Heart left ventricle (tissue), 16 donors: ENCODE results near the gene GRM8. TPM values are rescaled to one million over a fixed set of nuclear protein-coding genes. Genes with fewer than 3 reads are reported as not detected.
"Not testable (repeated sequence)": the region's sequence is repeated elsewhere in the genome, so short reads cannot be mapped to it uniquely, and the experiment has no call there.

Experiments
- ATAC-seq, 4 donors: fragments of 200-7000 bp; cut with Tn5 transposase; one replicate each; pipeline ENCODE4 v1.9.1; 2020 to 2022; ENCODE audit warnings: moderate library complexity in 4 of 4, mild to moderate bottlenecking in 3 of 4, moderate number of reproducible peaks in 1 of 4
- DNase-seq, 5 donors: peaks; one replicate each; pipeline ENCODE4 v3.0.0-alpha.2; 2020
- H3K27ac ChIP-seq, 12 donors: fragments of 200-600 bp; sonication (generic) in 4 of 12; one replicate each; pipeline versions ENCODE4 v1.5.0 to v1.8.0; 2016 to 2022; ENCODE audit warnings: mild to moderate bottlenecking in 2 of 12
- H3K27me3 ChIP-seq, 9 donors: fragments of 200-600 bp; sonication (generic) in 2 of 9; one replicate each; pipeline versions ENCODE4 v1.5.1 to v1.8.0; 2016 to 2022; ENCODE audit warnings: mild to moderate bottlenecking in 3 of 9
- H3K36me3 ChIP-seq, 9 donors: fragments of 200-600 bp; sonication (generic) in 2 of 9; one replicate each; pipeline versions ENCODE4 v1.5.0 to v1.8.0; 2018 to 2022; ENCODE audit warnings: mild to moderate bottlenecking in 2 of 9
- H3K4me1 ChIP-seq, 12 donors: fragments of 200-600 bp; sonication (generic) in 4 of 12; one replicate each; pipeline versions ENCODE4 v1.5.0 to v1.8.0; 2016 to 2022; ENCODE audit warnings: mild to moderate bottlenecking in 3 of 12
- H3K4me3 ChIP-seq, 12 donors: fragments of 200-600 bp; sonication (generic) in 4 of 12; one replicate each; pipeline versions ENCODE4 v1.5.0 to v1.8.0; 2017 to 2022; ENCODE audit warnings: mild to moderate bottlenecking in 9 of 12, moderate library complexity in 4 of 12
- H3K9me3 ChIP-seq, 12 donors: fragments of 200-600 bp; sonication (generic) in 4 of 12; one replicate each; pipeline versions ENCODE4 v1.5.0 to v1.8.0; 2016 to 2022; ENCODE audit warnings: mild to moderate bottlenecking in 1 of 12
- CTCF ChIP-seq, 12 donors: fragments of 200-600 bp; sonication (generic) in 4 of 12; IDR thresholded peaks; one replicate each; pipeline versions ENCODE4 v1.5.0 to v1.8.0; 2018 to 2022; ENCODE audit warnings: antibody characterized with exemption in 12 of 12, mild to moderate bottlenecking in 5 of 12
- POLR2A ChIP-seq, 2 donors: fragments of 450-650 bp; IDR thresholded peaks; one replicate each; pipeline ENCODE4 v1.6.1; 2017; ENCODE audit warnings: antibody characterized with exemption in 2 of 2, mild to moderate bottlenecking in 2 of 2, moderate library complexity in 2 of 2
- WGBS, 4 donors: extraction: QIAGEN DNeasy Blood & Tissue Kit in 2 of 4; methylation state at CpG; one replicate each; pipeline versions ENCODE4 v1.1.5 to v1.1.7; 2013 to 2018; 5-methylcytosine and 5-hydroxymethylcytosine counted together
- intact Hi-C, 10 donors: fragments of 100-400 bp; cut with DNase I; formaldehyde crosslinking; loops; one replicate each; pipeline versions ENCODE4 v1.11.1 to v1.14.2; 2022
- polyA plus RNA-seq, 2 donors: library from polyadenylated mRNA; stranded (reverse); fragments of 200-250 nt; gene quantifications; one replicate each; pipeline ENCODE4 v1.2.3, GENCODE V29; 2013
- total RNA-seq, 9 donors: library from RNA; depleted of rRNA in 2 of 9; stranded (reverse); fragments of >200 nt in 2 of 9; fragmentation: NEBNext Ultra II Directional in 3 of 9; extraction: Animal tissue kit (Norgen Biotek cat#: 25700) in 3 of 9; gene quantifications; one replicate each; pipeline versions ENCODE4 v1.1.0 to v1.2.4, GENCODE V29; 2016 to 2023
- donor health status: ischemic (EF 13 %, LVEDD 7.1; RV severe dilation, severe dysfunction).
- donor health status: healthy with polysubstance abuse.
- donor health status: DM: no; HTN: yes; CAD: no.
- donor health status: DM: no; HTN: no; CAD: no.
- donor health status: ischemic (EF 25% LVEDD 6.9; RV normal size, moderate dysfunction).
- donor health status: ischemic (EF 25% LVEDD 5.7; RV mildly dilated, moderate dysfunction).
- donor health status: healthy.
- donor health status: DM: yes; HTN: yes; CAD: no.
- donor health status: ischemic (EF 35%, LVEDD 5.7; RV mildly dilated, moderate dysfunction).
- donor health status: nonischemic (EF 11% LVEDD 7.7; RV severe dilation, severe dysfunction).
- donor health status: DM: yes; HTN: yes; CAD: no.
- donor health status: PGD.
- donor health status: ischemic (EF 29% LVEDD 5.4; RV normal size, mild dysfunction).
- donor health status: nonischemic (EF 23%, LVEDD 6.1; RV moderate dilation, normal function).

Gene GRM8
- total and polyA plus RNA-seq, 11 donors: 0.21 to 0.75 (median 0.32) TPM; not detected in 5

- no peaks in the 10 kb centered on the region for H3K36me3 ChIP-seq
- TF ChIP-seq CTCF (IDR thresholded peaks at IDR 0.05) (no peak), POLR2A (IDR thresholded peaks at IDR 0.05) (no peak)
- DNase-seq (no peak), ATAC-seq (no peak)
- WGBS, 4 donors: 51 to 65% (median 59%) methylated on average over 2 of the region's 2 CpGs
- intact Hi-C loops: no loop called here
- H3K4me3 ChIP-seq: no peak overlapping the region
- H3K27me3 ChIP-seq: no peaks in the 10 kb centered on the region
- H3K27ac ChIP-seq: no peak overlapping the region
- H3K9me3 ChIP-seq: no peaks in the 10 kb centered on the region
- no peaks in the 10 kb centered on the region for H3K4me1 ChIP-seq
These were observed 315.6 kb downstream of the GRM8 start for GRCh38 chr7:126937171-126937570.

GRCh38 chr7:126931581-126931980 lies 321.2 kb downstream of the GRM8 start:
- Histone ChIP-seq H3K27me3 (no peaks in the 10 kb centered on the region), H3K27ac (no peak overlapping the region), H3K4me1 (no peaks in the 10 kb centered on the region), H3K9me3 (no peaks in the 10 kb centered on the region), H3K4me3 (no peak overlapping the region), H3K36me3 (no peaks in the 10 kb centered on the region)
- intact Hi-C loops: no loop called here
- DNase-seq (no peak), ATAC-seq (no peak)
- TF ChIP-seq POLR2A (IDR thresholded peaks at IDR 0.05): no peak
- no peak for TF ChIP-seq CTCF (IDR thresholded peaks at IDR 0.05)

GRCh38 chr7:126930166-126930565 lies 322.6 kb downstream of the GRM8 start:
- H3K4me1 ChIP-seq: no peaks in the 10 kb centered on the region
- 66 to 76% (median 73%) methylated on average over 2 of the region's 2 CpGs for WGBS, 4 donors
- H3K4me3 ChIP-seq: no peak overlapping the region
- no peak for ATAC-seq
- H3K36me3 ChIP-seq: no peaks in the 10 kb centered on the region
- no peak overlapping the region for H3K27ac ChIP-seq
- H3K9me3 ChIP-seq: no peaks in the 10 kb centered on the region
- DNase-seq: no peak
- peaks cover 0 to 4% (median 0%) of the 10 kb centered on the region in 9 donors for H3K27me3 ChIP-seq
- no peak for TF ChIP-seq POLR2A (IDR thresholded peaks at IDR 0.05)
- no peak for TF ChIP-seq CTCF (IDR thresholded peaks at IDR 0.05)
- intact Hi-C loops: no loop called here

- Histone ChIP-seq H3K27ac (no peak overlapping the region), H3K27me3 (peaks cover 0 to 4% (median 0%) of the 10 kb centered on the region in 9 donors), H3K4me3 (no peak overlapping the region), H3K9me3 (no peaks in the 10 kb centered on the region), H3K4me1 (no peaks in the 10 kb centered on the region), H3K36me3 (no peaks in the 10 kb centered on the region)
- intact Hi-C loops: no loop called here
- TF ChIP-seq CTCF (IDR thresholded peaks at IDR 0.05) (no peak), POLR2A (IDR thresholded peaks at IDR 0.05) (no peak)
- 34 to 47% (median 41%) methylated on average over 2 of the region's 2 CpGs for WGBS, 4 donors
- DNase-seq (no peak), ATAC-seq (no peak)
These were observed 328.3 kb downstream of the GRM8 start for GRCh38 chr7:126924477-126924876.

- H3K9me3 ChIP-seq, H3K4me3 ChIP-seq, H3K27ac ChIP-seq, H3K27me3 ChIP-seq, H3K36me3 ChIP-seq, ATAC-seq, DNase-seq, intact Hi-C loops, H3K4me1 ChIP-seq: not testable (repeated sequence)
- WGBS, 4 donors: 90 to 98% (median 91%) methylated on average over 4 of the region's 4 CpGs
These were observed 341.1 kb downstream of the GRM8 start for GRCh38 chr7:126911627-126912026.

- H3K9me3 ChIP-seq, H3K4me3 ChIP-seq, DNase-seq, H3K4me1 ChIP-seq, H3K27ac ChIP-seq, ATAC-seq, H3K36me3 ChIP-seq, intact Hi-C loops, H3K27me3 ChIP-seq: not testable (repeated sequence)
These were observed 344.2 kb downstream of the GRM8 start for GRCh38 chr7:126908564-126908963.

- H3K9me3 ChIP-seq, H3K4me1 ChIP-seq, DNase-seq, H3K4me3 ChIP-seq, H3K27me3 ChIP-seq, H3K36me3 ChIP-seq, ATAC-seq, H3K27ac ChIP-seq, intact Hi-C loops: not testable (repeated sequence)
- WGBS, 4 donors: 69 to 73% (median 72%) methylated on average over 6 of the region's 6 CpGs
These were observed 345.1 kb downstream of the GRM8 start for GRCh38 chr7:126907657-126908056.

GRCh38 chr7:126905255-126905654 lies 347.5 kb downstream of the GRM8 start:
- H3K27ac ChIP-seq, intact Hi-C loops, H3K27me3 ChIP-seq, H3K4me3 ChIP-seq, H3K9me3 ChIP-seq, H3K36me3 ChIP-seq, H3K4me1 ChIP-seq, DNase-seq, ATAC-seq: not testable (repeated sequence)
- WGBS, 4 donors: 77 to 87% (median 81%) methylated on average over 2 of the region's 2 CpGs
